HG03442 (cell line): Measurements from ENCODE around the gene STXBP6.

ENCODE experiments used
- ATAC-seq: cut with Tn5 transposase; IDR thresholded peaks from one replicate; pipeline ENCODE4 v1.9.1; 2021; ENCODE audit warnings: mild to moderate bottlenecking, moderate library complexity; ENCODE audit not compliant: unreplicated experiment

STXBP6 gene

DNA sequence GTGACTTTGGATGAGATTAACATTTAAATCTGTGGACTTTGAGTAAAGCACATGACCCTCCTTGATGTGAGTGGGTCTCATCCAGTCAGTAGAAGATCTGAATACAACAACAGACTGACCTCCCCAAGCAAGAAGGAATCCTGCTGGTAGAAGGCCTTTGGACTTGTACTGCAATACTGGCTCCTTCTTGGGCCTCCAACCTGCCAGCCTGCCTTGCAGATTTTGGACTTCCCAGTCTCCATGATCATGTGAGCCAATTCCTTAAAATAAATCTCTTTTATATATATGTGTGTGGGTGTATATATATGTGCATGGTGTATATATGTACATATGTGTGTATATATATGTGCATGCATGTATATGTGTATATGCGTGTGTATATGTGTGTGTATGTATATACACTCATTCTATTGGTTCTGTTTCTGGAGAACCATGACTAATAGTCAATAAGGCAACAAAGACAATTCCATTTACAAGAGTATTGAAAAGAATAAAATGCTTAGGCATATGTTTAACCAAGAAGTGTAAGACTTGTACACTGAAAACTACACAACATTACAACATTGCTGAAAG, 183.8 kb downstream of the STXBP6 start:
- ATAC-seq, result no peak

- ATAC-seq, result no peak
Measured at GRCh38 chr14:24863968-24864684, 185.8 kb downstream of the STXBP6 start.

GRCh38 chr14:24861083-24861630, 188.8 kb downstream of the STXBP6 start:
- no peak for ATAC-seq

DNA sequence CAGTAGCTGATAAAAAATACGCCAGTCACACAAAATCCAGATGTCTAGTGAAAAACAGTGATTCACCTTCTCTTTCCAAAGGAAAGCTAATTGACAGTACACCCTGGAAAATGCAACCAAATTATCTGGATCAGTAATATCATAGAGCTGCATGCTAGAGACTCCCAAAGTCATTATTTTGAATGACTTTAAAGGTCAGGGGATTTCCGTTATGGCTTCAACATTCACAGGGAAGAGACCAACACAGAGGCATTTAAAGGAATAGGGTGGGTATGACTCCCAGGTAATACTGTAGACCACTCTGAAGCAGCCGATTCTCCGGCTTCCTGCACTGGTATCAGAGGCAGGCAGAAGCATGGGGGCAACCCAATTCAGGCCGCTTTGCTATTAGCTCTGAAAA, 190.4 kb downstream of the STXBP6 start:
- ATAC-seq, result no peak

DNA sequence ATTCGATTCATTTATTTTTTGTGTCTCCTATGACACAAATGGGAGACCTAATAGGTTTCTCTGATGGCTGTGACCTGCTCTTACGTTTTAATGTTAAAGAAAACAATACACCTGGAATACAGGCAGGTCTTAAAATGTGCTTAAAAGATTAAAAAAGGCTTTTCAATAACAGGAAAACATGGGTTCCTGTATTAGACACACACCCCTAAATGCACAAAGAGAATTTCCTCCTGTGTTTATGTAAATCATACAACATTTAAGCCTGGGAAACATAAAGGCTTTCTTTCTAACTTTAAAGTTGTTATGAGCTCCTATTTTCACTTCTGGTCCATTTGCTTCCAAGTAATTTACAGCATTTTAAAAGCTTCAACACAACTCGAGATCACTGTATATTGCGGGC, 191.3 kb downstream of the STXBP6 start:
- ATAC-seq, result no peak

GRCh38 chr14:24858052-24858451, 191.9 kb downstream of the STXBP6 start:
- no peak for ATAC-seq

GRCh38 chr14:24857277-24857676, 192.7 kb downstream of the STXBP6 start:
- no peak for ATAC-seq

- ATAC-seq, result no peak
Measured at GRCh38 chr14:24853446-24853845, 196.5 kb downstream of the STXBP6 start.

DNA sequence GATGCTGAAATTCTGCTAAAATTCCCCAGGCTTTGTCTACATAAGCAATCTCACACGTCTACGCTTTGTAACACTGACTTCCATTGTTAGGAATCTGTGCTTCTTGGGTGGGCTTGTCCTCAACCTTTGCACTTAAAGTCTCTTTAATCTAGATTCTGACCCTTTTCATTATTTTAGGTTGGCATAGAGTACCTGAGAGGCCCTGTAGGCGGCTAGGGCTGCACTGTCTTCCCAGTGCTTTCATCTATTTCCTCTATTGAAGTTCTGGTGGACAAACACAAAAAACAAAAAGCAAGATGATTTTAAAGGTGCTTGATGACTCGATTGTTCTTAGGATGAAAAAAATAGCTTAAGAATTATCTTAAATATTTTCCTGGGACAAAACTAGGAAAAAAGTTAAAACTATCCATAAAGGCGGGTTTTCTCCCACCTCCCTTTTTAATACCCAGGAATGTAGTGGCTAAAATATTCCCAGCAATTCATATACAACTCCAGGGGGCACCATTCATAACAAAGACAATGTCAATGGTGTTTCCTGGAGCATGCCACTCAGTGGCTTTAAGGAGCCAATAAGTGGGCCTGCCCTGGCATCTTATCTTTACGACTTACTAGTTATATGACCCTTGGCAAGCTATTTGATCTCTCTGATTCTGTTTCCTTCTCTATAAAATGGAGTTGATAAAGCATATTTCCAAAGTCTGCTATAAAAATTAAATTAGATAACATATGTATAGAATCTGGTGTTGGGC, 197.5 kb downstream of the STXBP6 start:
- no peak for ATAC-seq

GRCh38 chr14:24851837-24852236, 198.1 kb downstream of the STXBP6 start:
- ATAC-seq, result no peak

- no peak for ATAC-seq
Measured at GRCh38 chr14:24851406-24851805, 198.5 kb downstream of the STXBP6 start.

- ATAC-seq, result no peak
Measured at GRCh38 chr14:24850072-24850471, 199.9 kb downstream of the STXBP6 start.

DNA sequence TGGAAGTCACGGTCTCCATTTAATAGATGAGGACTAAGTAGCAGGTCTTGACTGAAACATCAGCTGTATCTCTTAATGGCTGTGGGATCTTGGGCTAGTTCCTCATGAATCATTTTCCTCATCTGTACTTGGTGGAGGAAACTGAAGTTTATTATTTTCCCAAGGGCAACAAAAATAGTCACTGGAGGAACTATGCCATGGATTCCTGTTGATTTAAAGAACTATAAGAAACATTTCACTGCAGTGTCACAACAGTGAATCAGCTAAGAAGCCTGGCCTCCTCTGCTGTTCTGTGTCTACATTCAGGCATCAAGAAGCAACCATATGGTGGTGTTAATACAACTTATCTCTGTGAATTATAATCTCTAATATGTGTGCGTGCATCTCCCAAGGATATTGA, 200.5 kb downstream of the STXBP6 start:
- ATAC-seq, result no peak

- ATAC-seq, result no peak
Measured at GRCh38 chr14:24848102-24848790, 201.7 kb downstream of the STXBP6 start.

- ATAC-seq, result no peak
Measured at GRCh38 chr14:24847568-24848095, 202.3 kb downstream of the STXBP6 start.

GRCh38 chr14:24846261-24846660, 203.7 kb downstream of the STXBP6 start:
- ATAC-seq, result no peak

DNA sequence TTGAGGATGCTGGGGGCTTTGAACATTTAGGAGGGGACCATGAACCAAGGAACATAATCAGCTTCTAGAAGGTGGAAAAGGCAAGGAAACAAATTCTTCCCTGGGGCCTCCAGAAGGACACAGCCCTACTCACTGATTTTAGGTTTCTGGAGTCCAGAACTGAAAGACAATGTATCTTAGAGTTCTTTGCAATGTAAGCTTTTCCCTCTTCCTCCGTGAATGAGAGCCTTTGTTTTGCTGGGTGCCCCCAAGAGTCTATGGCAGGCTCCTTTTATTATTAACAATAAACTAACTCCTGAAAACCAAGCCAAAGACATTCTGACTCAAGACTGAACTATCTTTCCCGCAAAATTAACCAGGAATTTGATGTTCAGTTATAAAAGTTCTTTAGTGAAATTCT, 204.1 kb downstream of the STXBP6 start:
- no peak for ATAC-seq

- ATAC-seq, result no peak
Measured at GRCh38 chr14:24844011-24844410, 205.9 kb downstream of the STXBP6 start.

GRCh38 chr14:24843494-24843893, 206.5 kb downstream of the STXBP6 start:
- ATAC-seq, result peak; percentile 89

GRCh38 chr14:24840204-24840893, 209.6 kb downstream of the STXBP6 start:
- ATAC-seq, result no peak
